ENCODE data around the gene ATL2. TPM values are rescaled to one million over a fixed set of nuclear protein-coding genes. Genes with fewer than 3 reads are reported as not detected.

The ATL2 gene
- total and polyA plus RNA-seq, 2 of the 8 experiments (the other 6 are each of a cell fraction or from before 2014, with no cell fraction given), result 38.8 to 84.6 TPM

DNA sequence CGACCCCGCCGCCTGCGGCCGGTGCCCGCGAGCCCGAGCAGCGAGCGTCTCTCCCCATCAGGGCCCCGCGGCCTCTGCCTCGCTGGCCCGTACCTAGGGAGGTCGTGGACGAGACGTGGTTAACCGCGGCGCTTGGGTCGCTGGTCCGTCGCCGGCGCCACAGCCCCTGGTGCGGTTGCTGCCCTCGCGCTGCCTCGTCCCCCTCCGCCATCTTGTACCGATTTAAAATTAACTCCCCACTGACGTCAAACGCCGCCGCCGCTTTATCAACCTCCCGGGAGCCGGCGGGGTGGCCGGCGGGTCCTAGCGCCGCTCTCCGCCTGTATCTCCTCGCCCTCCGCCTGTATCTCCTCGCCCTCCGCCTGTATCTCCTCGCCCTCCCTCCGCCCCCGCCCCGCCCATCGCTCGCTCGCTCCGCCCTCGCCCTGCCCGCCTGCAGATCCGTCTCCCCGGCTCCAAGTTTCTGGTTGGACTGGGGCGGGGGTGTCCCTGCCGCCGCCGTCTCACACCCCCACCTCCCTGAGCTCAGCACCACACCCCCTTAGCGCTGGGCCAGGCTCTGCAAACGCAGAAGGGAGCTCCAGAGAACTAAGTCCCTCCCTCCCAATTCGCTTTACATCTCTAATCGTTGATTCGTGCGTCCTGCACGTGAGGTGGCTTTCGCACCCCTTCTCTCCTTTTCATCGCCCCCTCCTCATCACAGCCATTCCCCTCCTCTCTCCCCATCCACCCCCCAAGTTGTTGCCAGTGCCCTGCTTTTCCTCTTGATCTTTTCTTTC is at the start of gene ATL2 (continued):
- TF ChIP-seq CHD1 (IDR thresholded peaks at IDR 0.05; ENCODE audit: low read depth, low read length), result 0 out of 2 replicates have a peak, but pooled peaks have one; percentile 34
- peak; percentile 92 for TF ChIP-seq POLR2AphosphoS5 (IDR thresholded peaks at IDR 0.05; ENCODE audit: low read depth, low read length)
- peak in 1 of 2 experiments; percentile 53; a peak in 1 of 3 replicates for TF ChIP-seq EP300 (IDR thresholded peaks at IDR 0.05; ENCODE audit: borderline replicate concordance in 1 of 2, low read depth in 2 of 2, low read length in 2 of 2)
- TF ChIP-seq ZNF274 (IDR thresholded peaks at IDR 0.05; ENCODE audit: borderline replicate concordance, extremely low read depth, low read length), result no peak
- no peak for TF ChIP-seq EZH2 (IDR thresholded peaks at IDR 0.05; ENCODE audit: low read depth, low read length, severe bottlenecking)
- TF ChIP-seq YY1 (IDR thresholded peaks at IDR 0.05; ENCODE audit: low read depth, low read length), result peak; percentile 97
- no peak for TF ChIP-seq CBX5 (IDR thresholded peaks at IDR 0.05; ENCODE audit: low read depth, low read length)
- no peak for TF ChIP-seq CEBPB (IDR thresholded peaks at IDR 0.05; ENCODE audit: low read depth, low read length)
- peak; percentile 92 for TF ChIP-seq PHF8 (conservative IDR thresholded peaks at IDR 0.05; ENCODE audit: low read depth, low read length)
- peak; percentile 94 for TF ChIP-seq CREB1 (IDR thresholded peaks at IDR 0.05)
- TF ChIP-seq KDM4A (IDR thresholded peaks at IDR 0.05; ENCODE audit: low read depth, low read length, severe bottlenecking), result peak; percentile 80
- peak; percentile 90 for TF ChIP-seq TAF1 (IDR thresholded peaks at IDR 0.05; ENCODE audit: low read depth, low read length)
- peak; percentile 96 for TF ChIP-seq FOSL1 (IDR thresholded peaks at IDR 0.05; ENCODE audit: insufficient read depth, low read depth, low read length)
- TF ChIP-seq E2F6 (IDR thresholded peaks at IDR 0.05), result 0 out of 2 replicates have a peak, but pooled peaks have one; percentile 33
- TF ChIP-seq POLR2A (IDR thresholded peaks at IDR 0.05; ENCODE audit: control extremely low read depth in 1 of 2, low read depth in 2 of 2, low read length in 2 of 2), result peak; percentile 88 to 89
- TF ChIP-seq NANOG (IDR thresholded peaks at IDR 0.05; ENCODE audit: insufficient read depth, low read depth, low read length, poor library complexity, severe bottlenecking), result peak; percentile 47
- TF ChIP-seq EGR1 (IDR thresholded peaks at IDR 0.05; ENCODE audit: borderline replicate concordance, low read depth, low read length), result peak; percentile 88
- TF ChIP-seq CHD2 (IDR thresholded peaks at IDR 0.05; ENCODE audit: low read length), result peak; percentile 38
- peak; percentile 76 for TF ChIP-seq SP1 (IDR thresholded peaks at IDR 0.05; ENCODE audit: low read depth, low read length)
- peak; percentile 86 for TF ChIP-seq ASH2L (IDR thresholded peaks at IDR 0.05; ENCODE audit: low read length)
- TF ChIP-seq, protein P1, sequence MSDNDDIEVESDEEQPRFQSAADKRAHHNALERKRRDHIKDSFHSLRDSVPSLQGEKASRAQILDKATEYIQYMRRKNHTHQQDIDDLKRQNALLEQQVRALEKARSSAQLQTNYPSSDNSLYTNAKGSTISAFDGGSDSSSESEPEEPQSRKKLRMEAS (IDR thresholded peaks at IDR 0.05), result peak; percentile 44
- TF ChIP-seq TCF12 (IDR thresholded peaks at IDR 0.05; ENCODE audit: low read depth, low read length), result no peak
- TF ChIP-seq KDM5A (IDR thresholded peaks at IDR 0.05; ENCODE audit: low read length), result peak; percentile 64

Data from H1 (cell line).